Keratinocyte (primary cell): ENCODE results near the gene PTOV1. TPM values are rescaled to one million over a fixed set of nuclear protein-coding genes. Genes with fewer than 3 reads are reported as not detected.

ENCODE experiments used
- DNase-seq: peaks from one replicate; pipeline ENCODE4 v3.0.0-alpha.2; 2011; ENCODE audit warnings: low read depth, missing footprints, low spot score
- FAIRE-seq: peaks from 2 replicates; lab custom pipeline; 2011; peaks lifted over from hg19 to GRCh38; lab: Jason Lieb, UNC
- H2AFZ ChIP-seq: 2 replicates; pipeline ENCODE4 v1.6.0; 2012; ENCODE audit warnings: low read length, control low read depth, inconsistent platforms; ENCODE audit not compliant: control insufficient read depth
- H3K27ac ChIP-seq: 2 replicates; pipeline ENCODE4 v1.5.1; 2011; ENCODE audit warnings: low read length; ENCODE audit not compliant: control insufficient read depth, insufficient read depth
- H3K27me3 ChIP-seq: 3 replicates; pipeline ENCODE4 v1.6.0; 2011; ENCODE audit warnings: low read length; ENCODE audit not compliant: control insufficient read depth, insufficient read depth; ENCODE audit errors: extremely low read depth
- H3K36me3 ChIP-seq, 2 experiments: 2 replicates in 1 of 2; 3 replicates in 1 of 2; pipeline ENCODE4 v1.5.1; 2011; ENCODE audit warnings: low read length in 2 of 2, mild to moderate bottlenecking in 1 of 2; ENCODE audit not compliant: control insufficient read depth in 2 of 2, insufficient read depth in 2 of 2; ENCODE audit errors: extremely low read depth in 1 of 2
- H3K4me1 ChIP-seq: 3 replicates; pipeline ENCODE4 v1.5.1; 2011; ENCODE audit warnings: low read length; ENCODE audit not compliant: control insufficient read depth, insufficient read depth; ENCODE audit errors: extremely low read depth
- H3K4me2 ChIP-seq: 3 replicates; pipeline ENCODE4 v1.6.0; 2011; ENCODE audit warnings: low read depth, low read length; ENCODE audit not compliant: control insufficient read depth, insufficient read depth; ENCODE audit errors: extremely low read depth
- H3K4me3 ChIP-seq, 3 experiments: fragments of 200-600 bp in 1 of 3; sonication (generic) in 1 of 3; 2 replicates in 2 of 3; 3 replicates in 1 of 3; pipeline ENCODE4 v1.5.1; 2011 to 2016; ENCODE audit warnings: low read length in 3 of 3, mild to moderate bottlenecking in 3 of 3, control low read depth in 2 of 3, inconsistent platforms in 1 of 3, low read depth in 1 of 3, mixed read lengths in 1 of 3, mixed run types in 1 of 3, moderate library complexity in 1 of 3; ENCODE audit not compliant: control insufficient read depth in 2 of 3, insufficient read depth in 2 of 3; ENCODE audit errors: extremely low read depth in 1 of 3
- H3K79me2 ChIP-seq: 2 replicates; pipeline ENCODE4 v1.6.0; 2012; ENCODE audit warnings: low read length; ENCODE audit not compliant: control insufficient read depth, insufficient read depth
- H3K9ac ChIP-seq: 3 replicates; pipeline ENCODE4 v1.6.0; 2011; ENCODE audit warnings: low read length; ENCODE audit not compliant: control insufficient read depth, insufficient read depth; ENCODE audit errors: extremely low read depth
- H3K9me1 ChIP-seq: 3 replicates; pipeline ENCODE4 v1.6.0; 2011; ENCODE audit warnings: low read length; ENCODE audit not compliant: control insufficient read depth, insufficient read depth; ENCODE audit errors: extremely low read depth
- H3K9me3 ChIP-seq: 2 replicates; pipeline ENCODE4 v1.5.1; 2012; ENCODE audit warnings: low read depth, low read length; ENCODE audit not compliant: control insufficient read depth
- H4K20me1 ChIP-seq: 3 replicates; pipeline ENCODE4 v1.6.0; 2011; ENCODE audit warnings: low read length; ENCODE audit not compliant: control insufficient read depth, insufficient read depth; ENCODE audit errors: extremely low read depth
- CTCF ChIP-seq, 3 experiments: IDR thresholded peaks in 1 of 3; conservative IDR thresholded peaks in 1 of 3; optimal IDR thresholded peaks in 1 of 3; 2 replicates in 2 of 3; 3 replicates in 1 of 3; pipeline versions ENCODE3 to v1.5.1; 2011; ENCODE audit warnings: low read length in 3 of 3, mild to moderate bottlenecking in 3 of 3, moderate library complexity in 2 of 3, control low read depth in 1 of 3, inconsistent platforms in 1 of 3; ENCODE audit not compliant: insufficient read depth in 2 of 3; ENCODE audit errors: extremely low read depth in 1 of 3
- EZH2 ChIP-seq: IDR thresholded peaks from one replicate; pipeline ENCODE4 v1.6.1; 2012; ENCODE audit warnings: inconsistent platforms, mild to moderate bottlenecking, low read length, moderate library complexity
- dilution Hi-C: fragments of 300-500 bp; cut with MboI; formaldehyde crosslinking; loops from one replicate; pipeline ENCODE4 v1.7.0; 2020; ENCODE audit warnings: low sequenced_read_pairs; ENCODE audit not compliant: extremely low pct_ligation_motif_present
- polyA plus RNA-seq, 5 experiments: library from polyadenylated mRNA; depleted of rRNA in 3 of 5; stranded (reverse) in 3 of 5; stranded (forward) in 1 of 5; unstranded in 1 of 5; fragments of >200 nt; gene quantifications; 1 replicate in 1 of 5; 2 replicates in 3 of 5; 3 replicates in 1 of 5; pipeline versions ENCODE4 v1.2.1 to v1.2.3, GENCODE V29; 2011 to 2012; ENCODE audit warnings: missing spikeins in 2 of 5, low read depth in 1 of 5, low replicate concordance in 1 of 5

PTOV1 gene
- polyA plus RNA-seq, 1 donor (not counting 4 experiments of a cell fraction or from before 2014, with no cell fraction given) = 22.9 TPM

DNA sequence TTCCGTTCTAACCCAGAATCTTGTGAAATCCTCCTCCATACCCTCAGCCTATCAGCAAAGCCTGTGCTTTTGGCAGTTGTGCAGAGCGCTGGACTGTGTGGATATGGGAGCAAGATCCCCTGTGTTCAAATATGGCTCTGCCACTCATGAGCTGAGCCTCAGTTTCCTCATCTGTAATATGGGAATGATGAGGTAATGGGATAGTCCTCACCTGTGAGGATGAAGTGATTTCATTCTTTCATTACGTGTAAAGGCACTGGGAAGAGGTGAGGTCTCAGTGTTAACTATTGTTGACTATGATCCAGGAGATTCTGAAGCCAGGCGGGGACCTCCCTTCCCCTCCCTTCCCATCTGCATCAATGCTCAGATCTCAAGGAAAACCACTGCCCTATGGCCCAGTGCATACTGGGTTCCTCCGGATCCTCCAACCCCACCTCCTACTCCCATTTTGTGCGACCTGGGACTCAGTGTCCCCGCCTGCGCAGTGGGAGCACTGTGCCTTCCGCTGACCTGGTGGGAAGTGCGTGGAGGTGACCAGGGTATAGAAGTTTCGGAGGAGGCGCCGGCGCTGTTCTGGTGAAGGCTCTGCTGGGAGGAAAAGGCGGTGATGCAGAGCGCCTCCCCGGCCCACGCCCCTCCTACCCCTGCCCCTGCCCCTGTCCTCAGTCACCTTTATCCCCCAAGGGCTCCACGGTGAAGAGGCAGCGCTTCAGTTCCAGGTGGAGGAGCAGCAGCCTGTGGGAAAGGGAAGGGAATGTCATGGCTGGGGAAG lies 42.9 kb upstream of the PTOV1 start:
- H3K79me2 ChIP-seq = no peaks in the 10 kb centered on the region
- H3K4me2 ChIP-seq = peak overlapping the region; percentile 91
- H3K27me3 ChIP-seq = no peaks in the 10 kb centered on the region
- dilution Hi-C loops = no loop called here
- FAIRE-seq (no peak), DNase-seq (no peak)
- H3K4me1 ChIP-seq = peaks cover 14% of the 10 kb centered on the region
- H4K20me1 ChIP-seq = no peaks in the 10 kb centered on the region
- H3K27ac ChIP-seq = no peak overlapping the region
- H3K36me3 ChIP-seq = peaks cover 8 to 11% of the 10 kb centered on the region in 2 experiments
- H3K9me3 ChIP-seq = no peaks in the 10 kb centered on the region
- no peak overlapping the region for H2AFZ ChIP-seq
- no peak for TF ChIP-seq EZH2
- no peak for TF ChIP-seq CTCF (optimal IDR thresholded peaks at IDR 0.05 in 1 of 3, IDR thresholded peaks at IDR 0.05 in 1 of 3, conservative IDR thresholded peaks at IDR 0.05 in 1 of 3; ENCODE audit: extremely low read depth in 1 of 3, insufficient read depth in 2 of 3, low read length in 3 of 3)
- H3K9ac ChIP-seq = no peak overlapping the region
- H3K9me1 ChIP-seq = no peaks in the 10 kb centered on the region
- H3K4me3 ChIP-seq = no peak overlapping the region

DNA sequence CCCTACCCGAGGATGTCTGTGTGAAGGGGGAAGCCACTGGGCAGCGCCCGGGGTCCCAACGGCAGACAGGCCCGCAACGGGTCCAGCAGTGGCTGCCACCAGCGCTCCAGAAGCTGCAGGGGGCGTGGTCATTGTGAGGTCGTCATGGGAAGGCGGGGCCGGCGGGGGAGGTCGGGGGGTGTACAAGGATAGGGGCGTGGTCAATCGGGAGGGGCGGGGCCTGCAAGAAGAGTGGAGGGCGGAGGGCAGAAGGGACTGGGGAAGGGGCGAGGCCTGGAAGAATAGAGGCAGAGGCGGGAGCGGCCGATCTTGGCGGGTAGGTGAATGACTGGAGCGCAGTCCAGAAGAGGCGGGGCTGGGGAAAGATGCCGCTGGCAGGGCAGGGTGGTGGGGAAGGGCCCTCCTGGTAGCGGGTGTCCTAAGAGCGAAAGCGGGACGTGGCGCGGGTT lies 42.2 kb upstream of the PTOV1 start:
- H3K79me2 ChIP-seq = no peaks in the 10 kb centered on the region
- H2AFZ ChIP-seq = peak overlapping the region; percentile 80
- FAIRE-seq = no peak
- dilution Hi-C loops = no loop called here
- TF ChIP-seq CTCF (optimal IDR thresholded peaks at IDR 0.05 in 1 of 3, IDR thresholded peaks at IDR 0.05 in 1 of 3, conservative IDR thresholded peaks at IDR 0.05 in 1 of 3; ENCODE audit: extremely low read depth in 1 of 3, insufficient read depth in 2 of 3, low read length in 3 of 3) (no peak), EZH2 (no peak)
- no peaks in the 10 kb centered on the region for H4K20me1 ChIP-seq
- no peak overlapping the region for H3K27ac ChIP-seq
- peaks cover 16% of the 10 kb centered on the region for H3K4me1 ChIP-seq
- peak overlapping the region; percentile 60 for H3K9ac ChIP-seq
- no peaks in the 10 kb centered on the region for H3K9me1 ChIP-seq
- peak overlapping the region; percentile 37 to 80 (median 69) for H3K4me3 ChIP-seq
- no peaks in the 10 kb centered on the region for H3K9me3 ChIP-seq
- no peak for DNase-seq
- no peaks in the 10 kb centered on the region for H3K27me3 ChIP-seq
- H3K36me3 ChIP-seq = peaks cover 5% of the 10 kb centered on the region in 2 experiments
- H3K4me2 ChIP-seq = peak overlapping the region; percentile 91
